NCI-H2081 treated with DMSO at 0.1 percent for 48 hours (cell line): ENCODE data around the gene SMAD3.
"Not testable (repeated sequence)": the region's sequence is repeated elsewhere in the genome, so short reads cannot be mapped to it uniquely, and the experiment has no call there.

Experiments
- DNase-seq: peaks from one replicate; lab custom pipeline; 2025; lab: John Stamatoyannopoulos, UW

SMAD3 gene

GRCh38 chr15:67110958-67111864 lies 45.8 kb downstream of the SMAD3 start:
- no peak for DNase-seq

GRCh38 chr15:67114046-67114445 lies 48.6 kb downstream of the SMAD3 start:
- no peak for DNase-seq

DNA sequence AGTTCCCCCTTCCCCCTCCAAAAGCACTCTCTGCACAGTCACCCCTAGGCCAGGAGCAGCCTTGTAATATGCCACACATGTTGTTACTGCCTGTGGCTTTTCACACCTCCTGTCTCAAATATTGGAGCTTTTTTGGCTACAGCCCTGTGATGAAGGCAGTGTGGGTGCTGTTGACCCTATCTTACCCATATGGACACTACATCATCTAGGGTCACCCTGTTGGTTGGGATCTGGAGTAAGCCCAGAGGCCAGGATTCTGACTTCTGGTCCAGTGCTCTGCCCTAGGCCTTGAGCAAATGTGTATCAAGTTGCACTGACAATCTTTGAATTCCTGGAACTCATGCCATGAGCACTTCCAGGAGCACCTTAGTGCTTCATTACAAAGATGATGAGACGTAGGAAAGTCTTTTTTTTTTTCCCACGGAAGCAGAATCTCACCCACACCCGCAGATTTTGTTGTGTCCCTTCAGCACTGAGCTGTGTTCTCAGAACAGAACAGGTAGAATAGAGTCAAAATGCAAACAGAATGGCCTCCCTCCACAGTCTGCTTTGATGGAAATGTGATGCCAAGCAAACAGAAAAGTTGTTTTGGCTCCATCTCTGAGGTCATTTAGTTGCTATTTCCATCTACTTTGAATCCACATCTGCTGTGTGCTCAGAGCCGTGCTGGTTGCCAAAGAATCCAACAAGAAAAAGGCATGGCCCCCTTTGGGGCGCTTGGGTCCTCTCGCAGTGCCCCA lies 49.6 kb downstream of the SMAD3 start:
- no peak for DNase-seq

DNA sequence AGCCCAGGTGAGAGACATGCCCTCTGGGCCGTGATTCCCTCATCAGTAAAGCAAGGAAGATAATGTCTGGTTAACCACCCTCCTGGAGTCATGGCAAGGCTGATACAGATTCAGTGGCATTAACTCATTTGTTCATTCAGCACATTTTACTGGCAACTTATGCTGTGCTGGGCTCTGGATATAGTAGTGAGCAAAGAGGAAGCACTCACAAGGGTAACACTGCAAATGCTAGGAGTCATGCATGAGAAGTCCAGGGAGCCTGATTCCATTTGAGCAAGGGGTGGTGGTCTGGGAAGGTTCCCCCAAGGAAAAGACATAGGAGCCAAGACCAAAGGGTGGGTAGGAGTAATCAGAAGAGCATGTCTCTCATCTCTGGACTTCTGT lies 50.2 kb downstream of the SMAD3 start:
- DNase-seq, result no peak

DNA sequence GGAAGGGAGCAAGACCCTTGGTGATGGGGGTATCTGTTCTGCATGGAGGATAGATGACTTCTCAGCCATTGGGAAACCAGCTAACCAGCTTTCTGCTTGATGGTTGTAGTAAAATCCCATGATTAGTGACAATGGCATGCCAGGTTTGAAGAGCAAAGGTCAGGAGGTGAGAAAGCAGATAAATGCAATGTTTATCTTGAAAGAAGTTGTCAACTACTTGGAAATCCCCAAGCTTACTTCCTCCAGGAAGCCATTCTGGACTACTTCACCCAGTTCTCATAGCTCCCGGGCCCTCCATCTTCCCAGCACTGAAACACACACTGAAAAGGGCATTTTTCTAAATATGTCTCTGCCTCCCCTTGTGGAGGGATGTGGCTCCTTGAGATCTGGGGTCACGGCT lies 51.3 kb downstream of the SMAD3 start:
- DNase-seq, result no peak

DNA sequence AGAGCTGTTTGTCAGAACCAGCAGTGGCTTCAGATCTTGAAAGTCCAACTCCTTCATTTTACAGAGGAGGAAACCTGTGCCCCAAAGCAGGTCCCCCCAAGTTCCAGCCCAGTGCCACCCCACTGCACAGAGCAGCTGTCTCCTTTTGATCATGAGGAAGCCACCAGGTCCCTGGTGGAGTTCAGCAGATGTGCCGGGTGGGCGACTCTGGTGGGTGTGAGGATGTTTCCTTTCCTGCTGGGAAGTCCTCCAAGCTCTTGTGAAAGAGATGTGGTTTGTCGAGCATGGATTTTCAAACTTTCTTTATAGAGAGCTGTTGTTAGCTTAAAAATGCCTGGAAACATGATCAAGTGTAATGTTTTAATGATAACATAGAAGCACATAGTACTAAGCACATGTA lies 52.0 kb downstream of the SMAD3 start:
- DNase-seq, result no peak

GRCh38 chr15:67118808-67119207 lies 53.4 kb downstream of the SMAD3 start:
- no peak for DNase-seq

GRCh38 chr15:67119238-67119846 lies 53.9 kb downstream of the SMAD3 start:
- DNase-seq, result no peak

DNA sequence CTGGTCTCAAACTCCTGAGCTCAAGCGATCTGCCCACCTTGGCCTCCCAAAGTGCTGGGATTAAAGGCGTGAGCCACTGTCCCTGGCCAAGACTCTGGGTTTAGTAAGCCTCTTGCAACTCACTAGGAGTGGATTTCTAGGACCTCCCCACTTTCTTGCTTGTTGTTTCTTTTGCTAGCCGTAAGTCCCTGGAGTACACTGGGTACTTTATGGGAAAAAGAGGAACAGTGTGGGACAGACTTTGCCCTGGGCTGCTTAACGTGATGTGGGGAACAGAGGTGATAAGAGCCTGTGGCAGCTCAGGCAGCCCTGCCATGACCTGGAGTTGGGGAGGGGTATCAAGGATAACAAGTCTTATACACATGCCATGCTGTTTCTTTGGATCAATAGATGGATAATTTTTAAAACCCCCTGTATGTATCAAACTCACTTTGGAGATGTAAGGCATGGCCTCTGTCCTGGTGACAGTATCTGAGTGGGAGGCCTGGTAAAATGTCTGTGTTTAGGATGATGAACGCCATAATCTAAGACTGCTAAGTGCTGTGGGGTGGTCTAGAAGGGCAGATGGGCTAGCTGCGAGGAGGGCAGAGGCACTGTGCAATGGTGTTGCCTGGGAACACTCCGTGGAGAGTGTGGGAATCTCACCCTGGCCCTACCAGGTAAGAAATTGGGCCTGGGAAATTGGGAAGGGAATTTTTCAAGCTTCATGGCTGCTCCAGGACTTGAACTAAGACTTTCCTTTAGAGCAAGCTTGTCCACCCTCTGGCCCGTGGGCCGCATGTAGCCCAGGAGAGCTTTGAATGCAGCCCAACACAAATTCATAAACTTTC lies 54.8 kb downstream of the SMAD3 start:
- DNase-seq, result no peak

GRCh38 chr15:67120839-67121643 lies 55.6 kb downstream of the SMAD3 start:
- no peak for DNase-seq

- no peak for DNase-seq
These were observed 56.5 kb downstream of the SMAD3 start for GRCh38 chr15:67121644-67122605.

- DNase-seq, result not testable (repeated sequence)
These were observed 57.4 kb downstream of the SMAD3 start for GRCh38 chr15:67122816-67123215.

DNA sequence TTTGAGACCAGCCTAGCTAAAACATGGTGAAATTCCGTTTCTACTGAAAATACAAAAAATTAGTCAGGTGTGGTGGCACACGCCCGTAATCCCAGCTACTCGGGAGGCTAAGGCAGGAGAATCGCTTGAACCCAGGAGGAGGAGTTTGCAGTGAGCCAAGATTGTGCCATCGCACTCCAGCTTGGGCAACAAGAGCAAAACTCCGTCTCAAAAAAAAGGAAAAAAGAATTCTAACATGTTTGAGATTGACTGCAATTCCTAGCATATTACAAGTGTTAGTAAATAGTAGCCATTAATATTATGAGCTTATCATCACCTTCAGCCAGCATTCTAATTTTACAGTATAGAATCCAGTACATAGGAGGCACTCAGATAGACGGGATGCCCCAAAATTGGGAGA lies 57.9 kb downstream of the SMAD3 start:
- not testable (repeated sequence) for DNase-seq

DNA sequence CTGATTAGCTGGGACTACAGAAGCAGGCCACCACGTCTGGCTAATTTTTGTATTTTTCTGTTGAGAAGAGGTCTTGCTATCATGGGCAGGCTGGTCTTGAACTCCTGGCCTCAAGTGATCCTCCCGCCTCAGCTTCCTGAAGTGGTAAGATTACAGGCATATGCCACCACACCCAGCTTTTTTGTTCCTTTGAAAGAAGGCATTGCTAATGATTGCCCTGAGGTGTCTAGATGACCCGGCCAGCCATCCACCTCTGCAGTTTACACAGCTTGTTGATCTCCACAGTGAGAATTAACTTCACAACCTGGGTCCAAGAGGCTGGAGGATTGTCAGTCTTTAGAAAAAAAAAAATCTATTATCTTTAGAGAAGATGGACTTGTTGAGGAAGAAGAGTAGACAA lies 58.7 kb downstream of the SMAD3 start:
- DNase-seq, result no peak

GRCh38 chr15:67124911-67125588 lies 59.6 kb downstream of the SMAD3 start:
- no peak for DNase-seq

- DNase-seq, result no peak
These were observed 60.4 kb downstream of the SMAD3 start for GRCh38 chr15:67125589-67126502.

- DNase-seq, result no peak
These were observed 61.3 kb downstream of the SMAD3 start for GRCh38 chr15:67126551-67127330.

DNA sequence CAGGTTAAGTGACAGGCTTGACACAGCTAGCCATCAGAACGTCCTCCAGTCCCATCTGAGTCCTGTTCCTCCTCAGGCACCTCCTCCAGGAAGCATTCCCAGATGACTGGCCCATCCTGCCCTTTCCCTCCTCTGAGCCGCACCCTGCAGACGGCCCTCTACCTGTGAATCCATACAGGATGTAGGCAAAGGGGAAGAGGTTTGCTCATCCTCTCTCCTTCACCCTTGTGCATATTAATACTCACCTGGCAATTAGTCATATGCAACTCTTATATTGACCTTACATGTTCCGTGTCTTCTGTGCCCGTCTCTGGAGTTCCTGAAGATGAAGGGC lies 61.9 kb downstream of the SMAD3 start:
- no peak for DNase-seq
